Eye (tissue), 1 donor: Measurements from ENCODE around the gene PNKD.
A peak's percentile ranks its signal among the peaks of the same experiment; 100 is the strongest.

Source experiments
- DNase-seq: peaks from one replicate; pipeline ENCODE4 v3.0.0-alpha.2; 2015

Gene PNKD

GRCh38 chr2:218273908-218274249 lies 3.6 kb downstream of the PNKD start:
- DNase-seq, result no peak

DNA sequence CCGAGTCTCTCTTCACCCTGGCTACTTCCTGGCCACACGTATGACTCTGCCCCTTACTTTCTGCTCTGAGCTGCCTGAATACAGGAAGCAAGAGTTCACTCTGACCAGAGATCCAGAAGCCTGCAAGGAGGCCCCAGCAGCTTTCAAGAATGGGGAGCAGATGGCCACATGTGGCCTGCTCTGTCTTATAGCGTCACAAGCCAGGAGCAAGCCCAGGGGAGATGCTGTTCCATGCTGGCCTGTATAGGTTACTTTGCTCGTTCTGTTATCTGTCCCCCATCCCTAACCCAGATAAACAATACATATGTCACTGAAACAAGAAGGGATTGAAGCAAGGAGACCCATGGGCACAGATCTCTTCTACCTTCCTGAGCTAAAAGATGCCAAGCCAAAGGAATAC lies 4.3 kb downstream of the PNKD start:
- no peak for DNase-seq

- DNase-seq, result no peak
Measured at GRCh38 chr2:218275371-218276072, 5.2 kb downstream of the PNKD start.

GRCh38 chr2:218276986-218277755 lies 6.9 kb downstream of the PNKD start:
- no peak for DNase-seq

DNA sequence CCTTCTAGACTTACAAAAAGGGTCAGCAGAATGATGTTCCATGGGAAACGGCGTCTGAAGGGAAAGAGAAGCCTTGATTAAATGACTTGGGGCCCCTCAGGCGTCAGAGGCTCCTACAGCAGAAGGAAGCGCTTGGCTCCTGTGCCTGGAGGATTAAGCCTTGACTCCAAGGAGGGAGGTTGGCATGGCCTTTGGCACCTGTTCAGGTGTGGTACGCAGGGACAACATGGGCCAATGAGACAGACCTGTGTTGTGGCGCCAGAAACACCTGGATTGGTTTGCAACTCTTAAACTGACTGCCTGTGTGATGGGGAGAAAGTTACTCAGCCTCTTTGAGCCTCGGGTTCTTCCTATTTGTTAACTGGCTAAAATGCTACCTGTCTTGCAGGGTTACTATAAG lies 7.6 kb downstream of the PNKD start:
- DNase-seq, result no peak

GRCh38 chr2:218278531-218279360 lies 8.4 kb downstream of the PNKD start:
- DNase-seq, result no peak

DNA sequence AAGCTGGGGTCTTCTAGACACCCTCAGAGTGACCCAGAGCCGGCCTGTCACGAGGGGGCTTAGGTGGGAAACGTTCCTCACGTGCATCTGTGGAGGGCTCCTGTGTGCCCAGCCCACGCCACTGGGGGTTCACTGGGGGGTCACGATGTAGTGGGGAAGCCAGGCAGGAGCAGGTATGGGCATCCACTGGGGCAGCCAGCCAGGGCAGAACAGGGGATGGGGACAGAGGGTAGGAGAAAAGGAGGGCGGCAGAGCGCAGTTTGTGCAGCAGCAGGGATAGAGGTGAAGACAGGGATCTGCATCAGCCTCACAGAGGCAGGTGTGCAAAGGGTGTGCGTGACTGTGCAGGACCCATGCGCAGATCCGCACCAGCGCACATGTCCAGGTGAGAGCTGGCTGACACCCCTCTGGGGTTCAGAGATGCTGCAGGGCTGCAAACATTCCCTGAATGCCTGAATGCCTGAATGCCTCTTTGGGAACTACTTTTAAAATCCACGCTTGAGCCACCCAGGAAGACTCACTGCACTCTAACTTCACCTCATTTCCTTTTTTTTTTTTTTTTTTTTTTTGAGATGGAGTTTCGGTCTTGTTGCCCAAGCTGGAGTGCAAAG lies 10.0 kb downstream of the PNKD start:
- no peak for DNase-seq

DNA sequence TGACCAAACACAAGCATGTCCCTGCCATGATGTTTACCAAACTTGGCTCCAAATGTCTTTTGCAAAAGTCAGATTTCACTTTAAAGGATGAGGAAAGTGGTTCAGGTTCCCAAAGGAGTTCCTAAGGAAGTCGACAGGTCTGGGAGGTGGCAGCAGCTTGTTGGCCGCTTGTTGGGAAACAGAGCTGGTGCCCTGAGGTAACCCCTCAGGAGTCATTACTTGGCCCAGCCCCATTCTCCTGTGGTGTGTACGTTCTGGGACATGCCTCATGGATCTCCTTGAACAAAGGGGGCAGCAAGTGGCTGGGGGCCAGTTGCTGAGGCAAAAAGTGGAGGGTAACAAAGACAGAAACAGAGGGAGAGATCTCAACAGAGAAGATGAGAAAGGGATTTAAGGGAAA lies 11.1 kb downstream of the PNKD start:
- DNase-seq, result no peak

DNA sequence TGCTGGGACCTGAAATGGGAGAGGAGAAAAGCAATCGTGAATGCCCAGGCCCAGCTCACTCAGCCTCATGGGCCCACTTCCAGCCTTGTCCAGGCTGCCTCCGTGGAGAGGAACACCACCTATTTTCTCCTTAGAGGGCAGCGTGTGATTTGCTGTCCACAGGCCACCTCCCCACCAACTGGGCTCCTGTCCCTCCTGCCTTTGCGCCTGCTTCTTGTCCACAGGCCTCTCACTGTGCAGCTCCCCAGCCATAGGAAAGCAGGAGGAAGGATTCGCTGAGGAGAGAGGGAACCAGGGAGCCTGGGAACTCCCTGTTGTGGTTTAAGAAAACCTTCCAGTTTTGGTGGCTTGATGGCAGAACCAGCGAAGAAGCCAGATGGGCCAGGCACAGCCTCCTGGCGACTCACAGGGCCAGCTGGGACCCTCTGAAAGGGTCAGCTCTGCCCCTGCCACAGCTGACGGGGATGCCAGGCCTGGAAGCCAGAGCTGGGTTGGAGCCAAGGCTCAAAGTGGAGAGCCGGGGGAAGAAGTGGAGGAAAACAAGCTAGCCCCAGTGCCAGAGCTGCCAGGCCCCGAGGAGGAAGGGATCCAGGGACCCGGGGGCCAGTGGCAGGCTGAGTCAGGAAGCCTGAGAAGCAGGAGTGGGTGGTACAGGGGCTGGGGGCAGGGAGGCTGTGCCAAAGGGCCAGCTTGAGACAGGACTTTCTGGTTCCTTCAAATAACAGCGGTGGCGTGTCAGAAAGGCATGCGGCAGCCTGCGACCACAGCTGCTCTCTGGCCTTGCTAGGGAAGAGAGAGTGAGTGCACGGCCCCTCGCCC lies 12.1 kb downstream of the PNKD start:
- DNase-seq, result no peak

GRCh38 chr2:218284106-218284811 lies 13.9 kb downstream of the PNKD start:
- DNase-seq, result no peak

- DNase-seq, result no peak
Measured at GRCh38 chr2:218285604-218286003, 15.3 kb downstream of the PNKD start.

GRCh38 chr2:218286570-218287459 lies 16.5 kb downstream of the PNKD start:
- DNase-seq, result peak; percentile 87

DNA sequence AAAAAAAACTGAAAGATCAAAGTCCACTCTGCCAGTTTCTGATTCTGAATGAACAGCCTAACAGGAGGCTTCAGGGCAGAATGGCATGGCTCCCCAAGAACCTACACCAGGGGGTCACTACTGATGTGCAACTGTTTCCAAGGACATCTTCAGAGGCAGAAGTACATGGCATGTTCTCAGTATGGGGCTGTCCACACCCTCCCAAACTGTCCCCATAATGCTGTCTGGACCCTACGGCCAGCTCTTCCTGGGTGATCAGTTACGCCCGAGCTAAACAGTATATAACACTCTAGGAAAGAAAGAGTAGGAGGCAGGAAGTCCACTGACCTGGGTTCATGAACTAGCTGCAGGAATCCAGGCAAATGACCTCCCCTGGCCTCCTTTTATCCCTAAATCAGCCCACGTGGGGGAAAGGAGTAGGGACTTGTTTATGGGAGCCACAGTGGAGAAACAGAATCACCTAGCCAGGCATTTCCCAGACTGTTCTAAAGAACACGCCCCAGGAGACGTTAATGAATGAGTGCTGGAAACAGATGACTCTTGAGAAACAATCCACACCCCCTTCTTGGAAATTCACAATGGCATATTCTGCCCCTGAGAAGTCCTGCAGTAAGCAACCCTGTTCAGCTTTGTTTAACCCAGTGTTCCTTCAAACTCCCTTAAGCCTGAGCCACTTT lies 19.5 kb downstream of the PNKD start:
- no peak for DNase-seq

DNA sequence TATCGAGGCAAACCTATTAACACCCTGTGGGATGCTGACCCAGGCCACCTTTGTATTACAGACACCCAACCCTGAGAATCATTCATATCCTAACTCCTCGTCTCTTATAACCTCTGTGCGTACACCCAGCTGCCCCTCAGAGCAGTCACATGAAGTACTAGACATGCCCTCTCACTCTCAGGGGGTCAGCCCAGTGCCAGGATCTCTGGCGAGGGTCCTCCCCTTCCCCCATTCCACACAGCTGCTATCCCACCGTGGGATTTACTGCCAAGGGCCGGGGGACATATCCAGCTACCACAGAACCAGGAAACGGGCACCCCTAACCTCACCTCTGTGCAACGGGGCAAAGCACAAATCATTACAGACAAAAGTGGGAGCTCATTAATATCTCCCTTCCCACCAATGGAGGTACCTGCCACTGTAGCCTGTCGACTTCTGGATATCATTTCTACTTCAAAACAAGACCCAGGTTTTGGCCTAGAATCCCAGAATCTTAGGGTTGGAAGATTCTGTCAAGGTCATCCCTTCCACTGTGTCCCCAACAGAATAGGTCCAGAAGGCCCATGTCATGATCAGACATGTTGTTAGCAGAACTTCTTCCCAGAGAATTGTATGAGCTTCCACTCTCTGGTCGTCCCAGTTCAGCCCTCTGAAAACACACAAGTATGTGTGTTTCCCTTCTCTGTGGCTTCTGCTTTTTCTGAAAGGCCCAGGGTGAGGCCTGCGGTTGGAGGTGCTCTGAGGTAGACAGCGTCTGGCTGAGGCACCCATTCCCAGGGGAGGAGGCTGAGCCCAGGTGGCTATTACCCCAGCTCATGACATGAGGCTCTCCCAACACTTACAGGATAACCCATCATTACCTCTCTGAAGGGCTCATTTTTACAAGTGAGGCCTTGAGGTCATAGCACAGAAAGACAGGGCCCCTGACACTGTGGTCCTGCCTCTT lies 20.3 kb downstream of the PNKD start:
- no peak for DNase-seq

DNA sequence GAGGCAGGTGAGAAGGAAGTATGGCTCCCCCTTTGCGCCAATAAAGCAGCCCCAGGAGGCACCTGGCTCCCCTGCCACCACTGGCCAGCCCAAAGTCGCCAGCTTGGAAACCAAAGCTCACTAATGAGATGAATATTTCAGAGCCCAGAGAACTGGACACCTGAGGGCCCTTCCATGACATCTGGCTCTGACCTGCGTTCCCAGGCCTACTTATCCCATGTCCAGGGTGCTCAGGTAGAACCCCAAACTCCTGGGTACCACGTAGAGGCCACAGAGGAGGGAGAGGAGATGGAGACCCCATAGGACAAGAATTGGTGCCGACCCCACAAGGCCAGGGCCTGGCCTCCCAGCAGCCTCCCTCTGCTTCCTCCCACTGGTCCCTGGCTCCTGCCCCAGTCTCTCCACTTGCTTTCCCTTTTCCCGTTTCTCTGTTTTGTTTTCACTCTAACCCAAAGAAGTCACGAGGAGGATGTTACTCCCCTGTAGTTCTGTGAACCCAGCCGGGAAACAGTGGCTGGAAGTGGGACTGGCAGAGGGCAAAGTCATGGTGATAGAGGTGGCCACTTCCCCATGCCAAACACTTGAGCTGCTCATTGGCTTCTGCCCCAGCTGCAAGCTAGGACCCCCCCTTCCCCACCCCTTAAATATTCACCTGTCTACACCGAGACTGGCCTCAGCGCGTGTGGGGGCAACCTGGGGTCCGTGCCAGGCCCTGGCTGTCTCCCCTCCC lies 21.2 kb downstream of the PNKD start:
- no peak for DNase-seq

DNA sequence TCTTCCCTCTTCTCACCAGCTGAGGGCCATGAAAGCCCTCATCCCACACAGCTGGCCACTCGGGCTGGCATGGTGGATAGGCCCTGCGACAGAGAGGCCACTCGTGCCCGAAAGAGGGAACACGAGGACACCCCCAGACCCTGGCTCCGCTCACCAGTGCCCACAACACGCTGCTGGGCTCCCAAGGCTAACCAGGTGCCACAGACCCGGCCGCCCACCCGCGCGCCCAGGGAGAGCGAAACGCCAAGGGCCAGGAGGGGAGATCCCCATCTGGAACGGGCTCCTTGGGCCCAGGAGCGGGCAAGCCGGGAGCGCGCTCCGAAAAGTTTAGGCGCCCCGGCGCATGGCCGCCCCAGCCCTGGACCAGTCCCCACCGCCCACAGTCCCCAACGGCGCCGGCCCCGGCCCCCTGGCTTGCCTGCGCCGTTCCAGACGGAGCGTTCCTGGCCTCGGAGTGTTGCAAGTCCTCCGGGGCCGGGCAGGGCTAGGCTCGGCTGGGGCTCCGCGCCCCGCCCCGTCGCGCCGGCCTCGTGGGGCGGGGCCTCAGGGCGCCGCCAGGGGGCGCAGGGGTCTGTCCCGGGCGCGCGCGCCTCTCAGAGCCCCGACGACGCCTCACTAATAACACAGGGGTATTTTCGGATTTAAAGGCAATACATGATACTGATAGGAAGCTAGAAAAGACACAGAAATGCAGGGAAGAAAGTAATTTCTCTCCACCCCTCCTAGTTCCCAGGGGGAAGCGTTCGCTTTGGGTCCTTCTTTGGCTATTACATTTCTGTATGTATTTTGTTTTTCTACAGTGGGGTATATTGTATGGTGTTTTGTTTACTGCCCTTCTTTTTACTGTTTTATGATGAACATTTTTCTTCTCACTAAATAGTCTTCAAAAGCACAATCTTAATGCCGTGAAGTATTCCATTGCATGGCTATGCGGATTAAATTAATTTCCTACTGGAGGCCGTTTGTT lies 22.0 kb downstream of the PNKD start, which contains the start of gene TMBIM1:
TMBIM1 (minus strand) TSS at position 456 of the 967 bp plus-strand sequence. CDS start 10,362 bp downstream, outside the sequence.
- peak; percentile 85 for DNase-seq
